HG03139 (cell line): Measurements from ENCODE around the gene XRN2.

Experiments
- ATAC-seq: cut with Tn5 transposase; IDR thresholded peaks from one replicate; pipeline ENCODE4 v1.9.1; 2021; ENCODE audit not compliant: unreplicated experiment

XRN2 gene

DNA sequence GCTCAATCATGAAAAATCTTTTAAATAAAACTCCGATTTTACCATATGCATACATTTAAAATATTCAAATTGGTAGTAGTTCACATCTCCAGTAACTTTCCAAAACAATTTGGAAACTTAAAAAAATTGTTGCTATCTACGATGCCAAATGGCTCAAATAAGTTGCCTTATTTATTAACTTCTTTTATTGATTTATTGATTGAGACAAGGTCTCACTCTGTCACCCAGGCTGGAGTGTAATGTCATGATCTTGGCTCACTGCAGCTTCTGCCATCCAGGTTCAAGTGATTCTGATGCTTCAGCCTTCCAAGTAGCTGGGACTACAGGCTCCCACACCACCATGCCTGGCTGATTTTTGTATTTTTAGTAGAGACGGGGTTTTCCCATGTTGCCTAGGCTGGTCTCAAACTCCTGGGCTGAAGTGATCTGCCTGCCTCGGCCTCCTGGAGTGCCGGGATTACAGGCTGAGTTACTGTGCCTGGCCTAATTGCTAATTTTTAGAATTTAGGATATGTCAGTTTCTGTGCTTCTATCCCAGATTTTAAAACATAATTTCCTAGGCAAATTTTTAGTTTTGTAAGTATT, 81.3 kb downstream of the XRN2 start:
- ATAC-seq, result no peak

DNA sequence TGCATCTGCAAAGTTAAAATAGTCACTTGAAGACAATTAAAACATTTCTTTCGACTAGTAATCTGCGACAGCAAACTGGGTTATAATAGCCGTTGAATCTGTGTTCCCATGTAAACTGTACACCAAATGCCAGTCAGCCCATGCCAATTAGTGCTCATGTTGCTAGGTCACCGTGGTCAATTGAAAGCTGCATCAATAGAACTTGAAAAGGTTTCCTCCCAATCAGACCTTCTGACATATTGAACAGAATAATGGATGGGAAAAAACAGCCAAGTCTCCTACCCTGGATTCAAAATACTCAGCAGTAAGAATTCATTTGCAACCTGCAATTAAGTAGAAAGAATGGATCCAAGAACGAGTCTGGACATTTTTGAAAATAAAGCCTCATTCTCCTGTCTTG, 83.0 kb downstream of the XRN2 start:
- ATAC-seq, result no peak

- no peak for ATAC-seq
These were observed 84.4 kb downstream of the XRN2 start for GRCh38 chr20:21387528-21387927.

- no peak for ATAC-seq
These were observed 85.4 kb downstream of the XRN2 start for GRCh38 chr20:21388566-21388965.

- no peak for ATAC-seq
These were observed 86.2 kb downstream of the XRN2 start for GRCh38 chr20:21389368-21389767.

- no peak for ATAC-seq
These were observed 87.6 kb downstream of the XRN2 start for GRCh38 chr20:21390768-21391167.

GRCh38 chr20:21391185-21391971, 88.2 kb downstream of the XRN2 start:
- no peak for ATAC-seq

GRCh38 chr20:21391972-21392352, 88.8 kb downstream of the XRN2 start:
- ATAC-seq, result no peak

GRCh38 chr20:21393166-21393565, 90.0 kb downstream of the XRN2 start:
- no peak for ATAC-seq

DNA sequence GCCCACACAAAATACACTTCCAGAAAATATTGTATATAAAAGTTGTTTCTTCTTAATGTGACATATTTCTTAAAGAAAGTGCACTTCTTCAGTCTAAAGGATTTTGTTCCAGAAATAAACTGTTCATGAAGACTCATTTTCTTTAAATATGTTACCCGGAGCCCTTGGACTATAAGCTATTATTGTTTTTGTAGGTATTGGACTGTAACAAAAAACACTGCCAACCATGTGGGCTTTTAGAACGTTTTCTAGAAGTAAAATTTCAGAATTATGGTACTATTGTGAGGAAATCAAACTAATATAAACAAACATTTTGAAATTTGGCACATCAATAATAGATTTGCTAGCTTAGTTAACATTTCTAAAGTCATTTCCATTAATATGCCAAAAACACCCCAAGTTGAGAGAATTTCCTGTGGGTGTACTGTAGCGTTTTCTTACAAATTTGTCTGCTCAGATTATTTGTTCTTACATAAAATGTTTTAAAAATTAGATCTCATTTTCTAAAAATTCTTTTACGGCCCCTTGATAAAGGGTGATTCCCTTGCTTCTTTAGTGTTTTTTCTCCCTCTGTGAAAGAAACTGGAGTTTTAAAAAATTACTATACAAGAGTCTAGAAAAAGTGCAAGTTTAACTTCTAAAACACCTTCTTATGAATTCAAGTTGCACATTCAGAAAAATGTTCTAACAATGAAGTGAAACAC, 90.8 kb downstream of the XRN2 start:
- ATAC-seq, result no peak

GRCh38 chr20:21394551-21394950, 91.4 kb downstream of the XRN2 start:
- no peak for ATAC-seq

GRCh38 chr20:21395051-21395665, 92.0 kb downstream of the XRN2 start:
- ATAC-seq, result no peak

DNA sequence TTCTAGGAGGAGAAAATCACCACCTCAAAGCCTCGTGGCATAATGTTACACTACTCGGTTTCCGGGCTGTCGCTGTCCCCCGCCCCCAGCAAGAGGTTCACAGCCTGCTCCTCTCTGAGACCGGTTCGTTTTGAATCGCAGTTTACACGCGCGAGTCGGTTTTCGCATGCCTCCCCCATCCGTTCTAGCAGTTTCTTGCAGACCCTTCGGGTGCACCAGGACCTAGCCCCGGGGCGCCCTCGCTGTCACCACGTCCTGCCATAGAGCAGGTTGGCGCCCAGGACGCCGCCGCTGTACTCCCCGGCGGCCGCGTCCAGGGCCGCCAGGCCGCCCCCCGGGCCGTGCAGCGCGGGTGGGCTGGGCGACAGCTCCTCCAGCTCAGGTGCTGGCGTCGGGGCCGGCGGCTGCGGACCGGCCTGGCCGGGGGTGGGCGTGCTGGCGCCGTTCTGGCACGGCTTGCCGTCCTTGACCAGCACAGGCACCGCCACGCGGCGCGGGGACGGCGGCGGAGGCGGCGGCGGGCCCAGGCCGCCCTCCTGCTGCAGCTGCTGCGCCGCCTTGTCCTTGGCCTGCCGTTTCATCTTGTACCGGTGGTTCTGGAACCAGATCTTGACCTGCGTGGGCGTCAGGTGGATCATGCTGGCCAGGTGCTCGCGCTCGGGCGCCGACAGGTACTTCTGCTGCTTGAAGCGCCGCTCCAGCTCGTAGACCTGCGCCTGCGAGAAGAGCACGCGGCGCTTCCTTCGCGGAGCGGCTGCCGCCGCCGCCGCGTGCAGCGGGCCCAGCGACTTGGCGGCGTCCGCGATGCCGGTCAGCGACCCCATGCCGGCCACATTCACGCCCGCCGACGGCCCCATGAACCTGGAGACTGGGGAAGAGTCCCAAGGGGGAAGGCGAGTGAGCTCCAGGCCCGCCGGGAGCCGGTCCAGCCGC, 92.8 kb downstream of the XRN2 start:
- no peak for ATAC-seq

DNA sequence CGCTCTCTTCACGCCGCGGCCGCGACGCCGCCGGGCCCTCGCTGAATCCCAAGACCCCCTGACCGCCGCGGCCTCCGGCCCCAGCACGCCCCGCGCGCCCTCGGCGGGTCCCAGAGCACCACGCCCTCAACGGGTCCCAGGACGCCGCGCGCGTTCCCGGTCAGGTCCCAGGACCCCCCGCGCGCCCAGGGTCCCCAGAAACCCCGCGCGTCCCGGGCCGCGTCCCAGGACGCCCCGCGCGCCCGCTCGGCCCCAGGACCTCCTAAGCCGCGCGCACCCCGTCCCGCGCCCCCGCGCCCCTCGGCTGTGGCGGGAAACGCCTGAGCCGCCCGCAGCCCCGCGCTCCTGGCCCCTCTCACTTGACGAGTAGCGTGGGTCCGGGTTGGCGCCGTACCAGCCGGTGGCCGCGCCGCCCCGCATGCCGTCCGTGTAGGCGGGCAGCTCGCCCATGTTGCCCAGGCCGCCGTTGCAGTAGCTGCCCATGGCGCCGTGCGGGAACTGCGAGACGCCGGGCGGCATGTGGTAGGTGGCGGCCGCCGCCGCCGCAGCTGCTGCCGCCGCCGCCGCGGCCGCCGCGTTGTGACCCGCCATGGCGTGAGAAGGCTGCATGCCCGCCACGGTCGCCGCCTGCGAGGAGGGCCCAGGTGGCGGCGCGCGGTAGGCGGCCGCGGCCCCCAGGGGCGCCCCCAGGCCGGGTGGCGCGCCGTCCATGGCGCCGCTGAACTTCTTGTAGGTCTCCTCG, 93.6 kb downstream of the XRN2 start:
- ATAC-seq, result no peak

DNA sequence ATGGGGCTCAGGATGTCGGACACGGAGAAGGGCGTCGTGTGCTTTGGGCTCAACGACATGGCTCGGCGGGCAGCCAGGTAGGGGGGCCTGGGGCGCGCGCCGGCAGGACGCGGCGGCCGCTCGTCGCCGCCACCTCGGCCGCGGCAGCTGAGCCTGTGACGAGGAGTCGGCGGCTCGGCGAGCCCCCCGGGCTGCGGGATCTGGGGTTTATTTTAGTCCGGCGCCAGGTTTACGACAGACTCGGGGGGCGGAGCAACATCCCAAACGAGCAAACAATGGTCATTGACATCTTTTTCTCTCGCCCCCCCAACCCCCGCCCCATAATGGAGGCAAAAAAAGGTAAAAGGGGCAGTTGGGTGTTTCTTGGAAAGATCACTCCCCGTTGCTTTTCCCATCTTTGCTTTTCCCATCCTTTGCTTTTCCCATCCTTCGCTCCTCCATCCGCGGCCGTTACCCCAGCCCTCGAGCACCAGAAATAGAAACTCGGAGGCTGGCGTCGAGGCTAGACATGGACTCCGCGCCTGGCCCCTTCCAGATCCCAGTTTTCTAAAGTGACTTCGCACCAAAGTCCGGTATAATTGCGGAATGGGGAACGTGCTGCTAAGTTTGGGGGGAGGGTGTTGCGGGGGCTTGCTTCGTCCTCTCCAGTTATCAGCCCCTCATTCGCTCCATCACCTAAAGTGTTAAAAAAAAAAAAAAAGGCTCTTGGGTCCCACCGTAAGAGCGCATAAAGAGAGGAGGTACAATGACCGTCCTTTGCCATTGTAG, 94.4 kb downstream of the XRN2 start, which contains the start of gene NKX2-4:
Gene NKX2-4, minus strand, starts transcription at position 186 of the 768 bp plus-strand sequence. Its CDS starts 127 bp downstream, at position 59.
- ATAC-seq, result no peak

DNA sequence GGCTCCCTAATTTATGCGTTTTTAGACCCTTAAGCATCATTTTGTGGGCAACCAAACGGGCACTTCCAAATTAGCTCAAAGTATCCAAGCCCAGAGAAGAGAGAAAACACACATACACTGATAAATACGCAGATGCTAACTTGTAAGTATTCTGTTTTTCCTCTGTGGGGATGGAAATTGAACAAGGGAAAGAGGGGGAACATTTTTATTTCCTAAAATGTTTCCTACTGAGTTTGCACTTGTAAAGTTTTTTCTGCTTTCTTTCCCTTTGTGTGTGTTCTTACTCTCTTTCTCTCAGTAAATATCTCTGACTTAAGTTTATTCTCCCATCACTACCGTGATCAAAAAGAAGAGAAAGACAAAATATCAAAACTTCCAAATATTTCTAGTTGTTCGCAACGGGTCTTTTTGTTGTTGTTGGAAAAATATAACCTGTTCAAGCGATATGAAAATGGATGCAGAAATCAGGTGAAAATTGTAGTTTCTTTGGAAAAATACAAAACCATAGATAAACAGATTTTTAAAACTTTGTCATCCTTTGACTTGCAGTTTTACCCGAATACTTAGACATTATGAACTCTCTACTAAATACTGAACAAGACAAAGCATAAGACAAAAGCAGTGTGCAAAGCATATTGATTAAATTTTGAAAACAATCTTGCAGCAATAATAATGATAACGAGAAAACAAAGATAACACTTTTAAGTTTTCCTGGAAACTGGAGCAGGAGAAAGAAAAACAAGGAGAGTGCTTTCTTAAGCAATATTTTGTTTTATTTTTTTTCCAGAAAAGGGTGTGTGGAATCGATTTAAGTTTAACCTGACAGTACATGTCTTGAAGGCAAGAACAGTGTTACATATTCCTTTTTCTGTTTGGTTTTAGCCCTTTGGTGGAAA, 95.2 kb downstream of the XRN2 start:
- no peak for ATAC-seq

GRCh38 chr20:21399005-21399475, 95.9 kb downstream of the XRN2 start:
- no peak for ATAC-seq

DNA sequence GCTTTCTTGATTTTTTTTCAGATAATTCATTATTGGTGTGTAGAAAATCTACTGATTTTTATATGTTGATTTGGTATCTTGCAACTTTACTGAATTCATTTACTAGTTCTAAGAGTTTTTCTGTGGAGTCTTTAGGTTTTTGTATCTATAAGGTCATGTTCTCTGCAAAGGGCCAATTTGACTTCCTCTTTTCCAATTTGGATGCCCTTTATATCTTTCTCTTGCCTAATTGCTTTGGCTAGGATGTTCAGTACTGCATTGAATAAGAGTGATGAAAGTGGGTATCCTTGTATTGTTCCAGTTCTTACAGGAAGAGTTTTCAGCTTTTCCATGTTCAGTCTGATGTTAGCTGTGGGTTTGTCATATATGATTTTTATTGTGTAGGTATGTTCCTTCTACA, 108.6 kb downstream of the XRN2 start:
- ATAC-seq, result no peak
